Keratinocyte (primary cell): Measurements from ENCODE around the gene NXT1. TPM values are rescaled to one million over a fixed set of nuclear protein-coding genes. Genes with fewer than 3 reads are reported as not detected.

ENCODE experiments used
- DNase-seq: peaks from one replicate; pipeline ENCODE4 v3.0.0-alpha.2; 2011; ENCODE audit warnings: low read depth, missing footprints, low spot score
- FAIRE-seq: peaks from 2 replicates; lab custom pipeline; 2011; peaks lifted over from hg19 to GRCh38; lab: Jason Lieb, UNC
- H2AFZ ChIP-seq: 2 replicates; pipeline ENCODE4 v1.6.0; 2012; ENCODE audit warnings: low read length, control low read depth, inconsistent platforms; ENCODE audit not compliant: control insufficient read depth
- H3K27ac ChIP-seq: 2 replicates; pipeline ENCODE4 v1.5.1; 2011; ENCODE audit warnings: low read length; ENCODE audit not compliant: control insufficient read depth, insufficient read depth
- H3K27me3 ChIP-seq: 3 replicates; pipeline ENCODE4 v1.6.0; 2011; ENCODE audit warnings: low read length; ENCODE audit not compliant: control insufficient read depth, insufficient read depth; ENCODE audit errors: extremely low read depth
- H3K36me3 ChIP-seq, 2 experiments: 2 replicates in 1 of 2; 3 replicates in 1 of 2; pipeline ENCODE4 v1.5.1; 2011; ENCODE audit warnings: low read length in 2 of 2, mild to moderate bottlenecking in 1 of 2; ENCODE audit not compliant: control insufficient read depth in 2 of 2, insufficient read depth in 2 of 2; ENCODE audit errors: extremely low read depth in 1 of 2
- H3K4me1 ChIP-seq: 3 replicates; pipeline ENCODE4 v1.5.1; 2011; ENCODE audit warnings: low read length; ENCODE audit not compliant: control insufficient read depth, insufficient read depth; ENCODE audit errors: extremely low read depth
- H3K4me2 ChIP-seq: 3 replicates; pipeline ENCODE4 v1.6.0; 2011; ENCODE audit warnings: low read depth, low read length; ENCODE audit not compliant: control insufficient read depth, insufficient read depth; ENCODE audit errors: extremely low read depth
- H3K4me3 ChIP-seq, 3 experiments: fragments of 200-600 bp in 1 of 3; sonication (generic) in 1 of 3; 2 replicates in 2 of 3; 3 replicates in 1 of 3; pipeline ENCODE4 v1.5.1; 2011 to 2016; ENCODE audit warnings: low read length in 3 of 3, mild to moderate bottlenecking in 3 of 3, control low read depth in 2 of 3, inconsistent platforms in 1 of 3, low read depth in 1 of 3, mixed read lengths in 1 of 3, mixed run types in 1 of 3, moderate library complexity in 1 of 3; ENCODE audit not compliant: control insufficient read depth in 2 of 3, insufficient read depth in 2 of 3; ENCODE audit errors: extremely low read depth in 1 of 3
- H3K79me2 ChIP-seq: 2 replicates; pipeline ENCODE4 v1.6.0; 2012; ENCODE audit warnings: low read length; ENCODE audit not compliant: control insufficient read depth, insufficient read depth
- H3K9ac ChIP-seq: 3 replicates; pipeline ENCODE4 v1.6.0; 2011; ENCODE audit warnings: low read length; ENCODE audit not compliant: control insufficient read depth, insufficient read depth; ENCODE audit errors: extremely low read depth
- H3K9me1 ChIP-seq: 3 replicates; pipeline ENCODE4 v1.6.0; 2011; ENCODE audit warnings: low read length; ENCODE audit not compliant: control insufficient read depth, insufficient read depth; ENCODE audit errors: extremely low read depth
- H3K9me3 ChIP-seq: 2 replicates; pipeline ENCODE4 v1.5.1; 2012; ENCODE audit warnings: low read depth, low read length; ENCODE audit not compliant: control insufficient read depth
- H4K20me1 ChIP-seq: 3 replicates; pipeline ENCODE4 v1.6.0; 2011; ENCODE audit warnings: low read length; ENCODE audit not compliant: control insufficient read depth, insufficient read depth; ENCODE audit errors: extremely low read depth
- EZH2 ChIP-seq: IDR thresholded peaks from one replicate; pipeline ENCODE4 v1.6.1; 2012; ENCODE audit warnings: inconsistent platforms, mild to moderate bottlenecking, low read length, moderate library complexity
- dilution Hi-C: fragments of 300-500 bp; cut with MboI; formaldehyde crosslinking; loops from one replicate; pipeline ENCODE4 v1.7.0; 2020; ENCODE audit warnings: low sequenced_read_pairs; ENCODE audit not compliant: extremely low pct_ligation_motif_present
- polyA plus RNA-seq, 5 experiments: library from polyadenylated mRNA; depleted of rRNA in 3 of 5; stranded (reverse) in 3 of 5; stranded (forward) in 1 of 5; unstranded in 1 of 5; fragments of >200 nt; gene quantifications; 1 replicate in 1 of 5; 2 replicates in 3 of 5; 3 replicates in 1 of 5; pipeline versions ENCODE4 v1.2.1 to v1.2.3, GENCODE V29; 2011 to 2012; ENCODE audit warnings: missing spikeins in 2 of 5, low read depth in 1 of 5, low replicate concordance in 1 of 5
- TF ChIP-seq, protein P1 (sequence below), 3 experiments: IDR thresholded peaks in 1 of 3; conservative IDR thresholded peaks in 1 of 3; optimal IDR thresholded peaks in 1 of 3; 2 replicates in 2 of 3; 3 replicates in 1 of 3; pipeline versions ENCODE3 to v1.5.1; 2011; ENCODE audit warnings: low read length in 3 of 3, mild to moderate bottlenecking in 3 of 3, moderate library complexity in 2 of 3, control low read depth in 1 of 3, inconsistent platforms in 1 of 3; ENCODE audit not compliant: insufficient read depth in 2 of 3; ENCODE audit errors: extremely low read depth in 1 of 3

Gene NXT1
- polyA plus RNA-seq, 1 donor (not counting 4 experiments of a cell fraction or from before 2014, with no cell fraction given): 25.8 TPM

- no peaks in the 10 kb centered on the region for H3K36me3 ChIP-seq
- no peak overlapping the region for H3K27ac ChIP-seq
- no peak overlapping the region for H3K9ac ChIP-seq
- no peak overlapping the region for H3K4me3 ChIP-seq
- no peak overlapping the region for H2AFZ ChIP-seq
- H3K27me3 ChIP-seq: no peaks in the 10 kb centered on the region
- no peaks in the 10 kb centered on the region for H3K9me3 ChIP-seq
- no peak for DNase-seq
- H3K79me2 ChIP-seq: no peaks in the 10 kb centered on the region
- H4K20me1 ChIP-seq: no peaks in the 10 kb centered on the region
- FAIRE-seq: no peak
- H3K4me2 ChIP-seq: no peak overlapping the region
- TF ChIP-seq EZH2: no peak
- TF ChIP-seq, protein P1, sequence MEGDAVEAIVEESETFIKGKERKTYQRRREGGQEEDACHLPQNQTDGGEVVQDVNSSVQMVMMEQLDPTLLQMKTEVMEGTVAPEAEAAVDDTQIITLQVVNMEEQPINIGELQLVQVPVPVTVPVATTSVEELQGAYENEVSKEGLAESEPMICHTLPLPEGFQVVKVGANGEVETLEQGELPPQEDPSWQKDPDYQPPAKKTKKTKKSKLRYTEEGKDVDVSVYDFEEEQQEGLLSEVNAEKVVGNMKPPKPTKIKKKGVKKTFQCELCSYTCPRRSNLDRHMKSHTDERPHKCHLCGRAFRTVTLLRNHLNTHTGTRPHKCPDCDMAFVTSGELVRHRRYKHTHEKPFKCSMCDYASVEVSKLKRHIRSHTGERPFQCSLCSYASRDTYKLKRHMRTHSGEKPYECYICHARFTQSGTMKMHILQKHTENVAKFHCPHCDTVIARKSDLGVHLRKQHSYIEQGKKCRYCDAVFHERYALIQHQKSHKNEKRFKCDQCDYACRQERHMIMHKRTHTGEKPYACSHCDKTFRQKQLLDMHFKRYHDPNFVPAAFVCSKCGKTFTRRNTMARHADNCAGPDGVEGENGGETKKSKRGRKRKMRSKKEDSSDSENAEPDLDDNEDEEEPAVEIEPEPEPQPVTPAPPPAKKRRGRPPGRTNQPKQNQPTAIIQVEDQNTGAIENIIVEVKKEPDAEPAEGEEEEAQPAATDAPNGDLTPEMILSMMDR (optimal IDR thresholded peaks at IDR 0.05 in 1 of 3, IDR thresholded peaks at IDR 0.05 in 1 of 3, conservative IDR thresholded peaks at IDR 0.05 in 1 of 3; ENCODE audit: extremely low read depth in 1 of 3, insufficient read depth in 2 of 3, low read length in 3 of 3): no peak
- no peaks in the 10 kb centered on the region for H3K9me1 ChIP-seq
- no peaks in the 10 kb centered on the region for H3K4me1 ChIP-seq
- dilution Hi-C loops: no loop called here
Measured at GRCh38 chr20:23343590-23343989, 7.0 kb upstream of the NXT1 start.

GRCh38 chr20:23344336-23344735 lies 6.3 kb upstream of the NXT1 start:
- dilution Hi-C loops: no loop called here
- FAIRE-seq (no peak), DNase-seq (no peak)
- H3K9me1 ChIP-seq: no peaks in the 10 kb centered on the region
- no peaks in the 10 kb centered on the region for H3K9me3 ChIP-seq
- no peak overlapping the region for H3K4me3 ChIP-seq
- H4K20me1 ChIP-seq: no peaks in the 10 kb centered on the region
- H3K9ac ChIP-seq: no peak overlapping the region
- no peaks in the 10 kb centered on the region for H3K79me2 ChIP-seq
- H3K27ac ChIP-seq: no peak overlapping the region
- no peaks in the 10 kb centered on the region for H3K36me3 ChIP-seq
- no peaks in the 10 kb centered on the region for H3K27me3 ChIP-seq
- no peak overlapping the region for H3K4me2 ChIP-seq
- H3K4me1 ChIP-seq: peaks cover 3% of the 10 kb centered on the region
- TF ChIP-seq EZH2: no peak
- TF ChIP-seq, protein P1 (optimal IDR thresholded peaks at IDR 0.05 in 1 of 3, IDR thresholded peaks at IDR 0.05 in 1 of 3, conservative IDR thresholded peaks at IDR 0.05 in 1 of 3; ENCODE audit: extremely low read depth in 1 of 3, insufficient read depth in 2 of 3, low read length in 3 of 3): no peak
- H2AFZ ChIP-seq: no peak overlapping the region
